ENCODE data around the gene ARPC3.

GRCh38 chr12:110467847-110468213 is 17.7 kb upstream of the ARPC3 start:
- TF ChIP-seq CTCF (IDR thresholded peaks at IDR 0.05) (no peak), POLR2A (IDR thresholded peaks at IDR 0.05) (peak; percentile 78 to 96 (median 96))

All from body of pancreas (tissue), 4 donors.